ENCODE data around the gene RNF7.

DNA sequence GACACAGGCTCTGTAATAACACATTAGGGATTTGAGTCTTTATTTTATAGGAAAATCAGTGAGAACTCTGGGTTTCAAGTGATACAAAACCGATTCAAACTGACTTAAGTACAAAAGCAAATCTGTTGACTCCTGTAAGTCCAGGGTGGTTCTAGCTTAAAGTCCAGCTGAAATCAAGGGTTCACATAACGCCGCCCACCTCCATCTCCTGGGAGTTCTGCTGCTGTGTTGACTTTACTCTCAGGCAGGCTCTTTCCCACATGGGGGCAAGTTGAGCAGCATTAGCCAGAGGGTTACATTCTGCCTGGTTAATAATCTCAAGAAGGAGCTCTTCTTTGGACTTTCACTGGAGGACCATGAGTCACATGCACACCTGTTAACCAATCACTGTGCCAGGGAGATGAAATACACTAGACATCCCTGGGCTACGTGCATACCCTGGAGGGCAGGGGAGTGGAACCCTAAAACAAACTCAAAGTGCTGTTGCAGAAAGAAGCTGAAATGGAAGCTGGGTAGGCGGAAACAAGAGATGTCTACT, 9.7 kb upstream of the RNF7 start:
- TF ChIP-seq, protein P1, sequence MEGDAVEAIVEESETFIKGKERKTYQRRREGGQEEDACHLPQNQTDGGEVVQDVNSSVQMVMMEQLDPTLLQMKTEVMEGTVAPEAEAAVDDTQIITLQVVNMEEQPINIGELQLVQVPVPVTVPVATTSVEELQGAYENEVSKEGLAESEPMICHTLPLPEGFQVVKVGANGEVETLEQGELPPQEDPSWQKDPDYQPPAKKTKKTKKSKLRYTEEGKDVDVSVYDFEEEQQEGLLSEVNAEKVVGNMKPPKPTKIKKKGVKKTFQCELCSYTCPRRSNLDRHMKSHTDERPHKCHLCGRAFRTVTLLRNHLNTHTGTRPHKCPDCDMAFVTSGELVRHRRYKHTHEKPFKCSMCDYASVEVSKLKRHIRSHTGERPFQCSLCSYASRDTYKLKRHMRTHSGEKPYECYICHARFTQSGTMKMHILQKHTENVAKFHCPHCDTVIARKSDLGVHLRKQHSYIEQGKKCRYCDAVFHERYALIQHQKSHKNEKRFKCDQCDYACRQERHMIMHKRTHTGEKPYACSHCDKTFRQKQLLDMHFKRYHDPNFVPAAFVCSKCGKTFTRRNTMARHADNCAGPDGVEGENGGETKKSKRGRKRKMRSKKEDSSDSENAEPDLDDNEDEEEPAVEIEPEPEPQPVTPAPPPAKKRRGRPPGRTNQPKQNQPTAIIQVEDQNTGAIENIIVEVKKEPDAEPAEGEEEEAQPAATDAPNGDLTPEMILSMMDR (IDR thresholded peaks at IDR 0.05; ENCODE audit: low read depth, low read length): no peak
- TF ChIP-seq EZH2phosphoT487 (IDR thresholded peaks at IDR 0.05; ENCODE audit: low read depth): no peak

Measured in OCI-LY3 (cell line).